ENCODE data around the gene SPTBN2.

The SPTBN2 gene

DNA sequence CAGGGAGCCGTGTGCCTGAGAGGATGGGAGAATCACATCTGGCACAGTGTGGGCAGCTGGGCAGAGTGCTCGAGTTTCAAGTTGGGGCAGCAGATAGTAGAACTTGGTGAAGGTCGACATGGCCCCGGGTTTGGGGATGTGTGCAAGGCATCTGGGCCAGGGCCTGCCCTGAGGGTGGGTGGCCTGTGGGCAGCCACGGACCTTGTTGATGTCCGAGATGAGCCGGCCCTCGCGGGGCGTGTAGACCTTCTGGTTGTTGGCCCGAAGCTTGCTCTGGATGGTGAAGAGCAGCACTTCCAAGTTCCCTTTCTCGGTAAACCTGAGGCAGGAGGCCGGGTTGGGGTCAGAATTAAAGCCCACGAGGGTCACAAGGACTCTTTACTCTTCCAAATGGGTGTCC is 20.3 kb downstream of the SPTBN2 start:
- H3K4me3 ChIP-seq, result no peak overlapping the region
- DNase-seq (ENCODE audit: low spot score), result no peak
- no peak overlapping the region for H3K27ac ChIP-seq
- TF ChIP-seq, protein P1, sequence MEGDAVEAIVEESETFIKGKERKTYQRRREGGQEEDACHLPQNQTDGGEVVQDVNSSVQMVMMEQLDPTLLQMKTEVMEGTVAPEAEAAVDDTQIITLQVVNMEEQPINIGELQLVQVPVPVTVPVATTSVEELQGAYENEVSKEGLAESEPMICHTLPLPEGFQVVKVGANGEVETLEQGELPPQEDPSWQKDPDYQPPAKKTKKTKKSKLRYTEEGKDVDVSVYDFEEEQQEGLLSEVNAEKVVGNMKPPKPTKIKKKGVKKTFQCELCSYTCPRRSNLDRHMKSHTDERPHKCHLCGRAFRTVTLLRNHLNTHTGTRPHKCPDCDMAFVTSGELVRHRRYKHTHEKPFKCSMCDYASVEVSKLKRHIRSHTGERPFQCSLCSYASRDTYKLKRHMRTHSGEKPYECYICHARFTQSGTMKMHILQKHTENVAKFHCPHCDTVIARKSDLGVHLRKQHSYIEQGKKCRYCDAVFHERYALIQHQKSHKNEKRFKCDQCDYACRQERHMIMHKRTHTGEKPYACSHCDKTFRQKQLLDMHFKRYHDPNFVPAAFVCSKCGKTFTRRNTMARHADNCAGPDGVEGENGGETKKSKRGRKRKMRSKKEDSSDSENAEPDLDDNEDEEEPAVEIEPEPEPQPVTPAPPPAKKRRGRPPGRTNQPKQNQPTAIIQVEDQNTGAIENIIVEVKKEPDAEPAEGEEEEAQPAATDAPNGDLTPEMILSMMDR (IDR thresholded peaks at IDR 0.05), result no peak

DNA sequence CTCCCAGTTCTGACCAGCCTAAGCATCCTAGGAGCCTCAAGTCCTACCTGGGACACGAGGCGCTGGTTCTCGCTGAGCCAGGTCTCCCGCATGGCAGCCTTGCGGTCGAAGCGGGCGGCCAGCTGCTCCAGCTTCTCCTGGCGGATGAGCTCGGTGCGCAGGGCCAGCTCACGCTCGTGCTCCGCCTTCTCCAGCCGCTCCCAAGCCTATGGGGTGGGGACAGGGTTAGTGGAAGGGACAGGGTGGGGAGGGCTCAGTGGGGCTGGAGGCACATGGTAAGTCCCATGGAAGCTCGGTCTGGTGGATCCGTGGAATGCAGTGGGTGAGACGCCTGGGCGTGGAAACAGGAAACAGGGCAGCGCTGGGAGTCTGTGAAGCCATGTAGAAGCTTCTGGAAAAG is 20.9 kb downstream of the SPTBN2 start:
- TF ChIP-seq, protein P1 (IDR thresholded peaks at IDR 0.05), result no peak
- no peak for DNase-seq (ENCODE audit: low spot score)
- H3K4me3 ChIP-seq, result no peak overlapping the region
- H3K27ac ChIP-seq, result no peak overlapping the region

DNA sequence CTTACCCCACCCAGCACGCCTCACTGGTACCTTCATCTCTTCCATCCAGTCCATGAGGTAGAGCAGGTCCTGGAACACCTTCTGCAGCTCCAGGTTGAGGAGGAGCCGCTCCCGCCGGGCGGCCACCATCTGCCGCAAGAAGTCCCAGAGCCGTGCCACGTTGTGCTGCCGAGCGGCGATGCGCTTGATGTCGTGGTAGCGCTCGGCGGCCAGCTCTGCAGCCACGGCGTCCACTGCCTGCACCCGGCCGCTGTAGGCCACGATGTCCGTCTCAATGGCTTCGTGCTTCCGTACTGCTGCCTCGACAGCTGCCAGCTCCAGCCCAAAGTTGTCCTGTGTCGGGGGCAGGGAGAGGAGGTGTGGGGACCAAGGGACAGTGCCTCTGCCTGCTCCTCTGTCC is 21.5 kb downstream of the SPTBN2 start:
- no peak overlapping the region for H3K4me3 ChIP-seq

DNA sequence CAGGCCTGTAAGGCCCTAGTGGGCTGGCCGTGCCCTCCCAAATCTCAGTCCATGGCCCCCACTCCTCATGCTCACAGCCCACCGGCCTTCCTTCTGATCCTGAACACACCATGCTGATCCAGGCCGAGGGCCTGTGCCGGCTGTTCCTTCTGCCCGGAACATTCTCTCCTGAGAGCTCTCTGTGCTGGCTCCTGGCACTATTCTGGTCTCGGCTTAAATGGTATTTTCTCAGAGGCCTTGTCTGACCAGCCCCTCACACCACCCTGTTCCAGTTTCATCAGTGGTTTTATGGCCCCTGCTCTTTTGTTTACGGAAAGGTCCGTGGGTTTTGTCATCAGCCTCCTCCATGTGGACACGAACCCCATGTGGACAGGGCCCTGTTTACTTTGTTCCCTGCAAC is 22.0 kb downstream of the SPTBN2 start:
- DNase-seq (ENCODE audit: low spot score), result no peak
- H3K4me3 ChIP-seq, result no peak overlapping the region
- TF ChIP-seq, protein P1 (IDR thresholded peaks at IDR 0.05), result no peak

More for the DNA sequence above, 21.5 kb downstream of the SPTBN2 start:
- no peak for DNase-seq (ENCODE audit: low spot score)
- TF ChIP-seq, protein P1 (IDR thresholded peaks at IDR 0.05), result no peak
- H3K27ac ChIP-seq, result no peak overlapping the region

DNA sequence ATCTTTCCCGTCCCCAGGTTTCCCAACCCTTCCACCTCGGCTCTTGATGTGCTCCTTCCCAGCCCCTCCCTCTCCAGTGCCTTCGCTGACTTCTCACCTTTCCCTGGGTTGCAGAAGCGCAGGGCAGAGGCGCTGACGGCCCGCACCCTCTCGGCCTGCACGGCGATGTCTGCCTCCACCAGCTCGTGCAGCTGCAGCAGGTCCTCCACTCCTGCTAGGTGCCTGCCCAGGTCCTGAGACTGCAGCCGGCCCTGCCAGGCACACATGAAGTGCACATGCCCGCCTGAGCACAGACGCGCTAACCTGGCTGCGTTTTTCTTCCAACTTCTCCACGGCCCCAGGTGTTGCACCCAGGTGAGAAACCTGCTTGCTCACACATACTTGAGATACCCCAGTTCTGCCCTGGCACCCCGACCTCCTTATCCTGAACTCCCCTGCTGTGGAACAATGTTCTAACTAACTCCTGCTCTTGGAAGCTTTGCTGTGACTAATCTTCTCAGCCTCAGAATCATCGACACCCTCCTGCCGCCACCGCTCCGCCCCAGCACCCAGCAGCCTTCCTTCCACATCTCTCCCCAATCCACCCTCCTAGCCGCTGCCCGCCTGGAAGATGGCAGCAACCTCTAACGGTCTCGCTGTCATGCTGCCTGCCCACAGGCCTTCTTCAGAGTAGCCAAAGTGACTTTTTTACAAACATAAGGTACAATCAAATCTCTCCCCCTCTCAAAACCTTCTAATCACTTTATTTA is 23.3 kb downstream of the SPTBN2 start:
- Histone ChIP-seq H3K27ac (no peak overlapping the region), H3K4me3 (no peak overlapping the region)
- no peak for DNase-seq (ENCODE audit: low spot score)

More for the DNA sequence above, 22.0 kb downstream of the SPTBN2 start:
- no peak overlapping the region for H3K27ac ChIP-seq

DNA sequence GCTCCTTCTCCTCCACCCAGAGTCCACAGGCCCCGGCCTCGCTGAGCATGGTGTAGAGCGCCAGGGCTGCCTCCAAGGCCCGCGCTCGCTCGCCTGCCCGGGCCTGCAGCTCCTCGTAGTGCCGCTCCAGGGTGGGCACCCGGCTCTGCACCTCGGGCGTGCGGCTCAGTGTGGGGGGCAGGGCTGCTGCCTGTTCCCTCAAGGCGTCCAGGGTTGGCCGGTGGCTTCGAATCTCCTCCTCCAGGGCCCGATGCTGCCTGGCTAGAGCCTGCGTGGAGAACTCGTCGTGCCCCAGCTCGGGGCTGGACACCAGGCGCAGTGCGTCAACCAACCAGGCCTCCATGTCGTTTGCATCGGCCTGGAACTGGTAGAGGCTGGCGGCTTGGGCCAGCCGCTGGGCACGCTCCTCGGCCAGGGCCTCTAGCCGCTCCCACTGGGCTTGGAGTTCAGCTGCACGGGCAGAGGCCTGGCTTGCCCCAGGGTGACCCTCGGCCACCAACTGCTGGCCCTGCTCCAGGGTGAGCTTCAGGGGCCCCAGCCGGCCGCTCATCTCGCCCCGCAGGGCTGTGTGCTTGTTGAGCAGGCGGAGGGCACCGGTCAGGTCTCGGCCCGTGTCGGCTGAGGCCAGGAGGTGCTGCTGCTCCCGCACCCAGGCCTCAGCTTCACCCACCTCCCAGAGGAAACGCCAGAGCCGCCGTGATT is 24.2 kb downstream of the SPTBN2 start:
- TF ChIP-seq, protein P1 (IDR thresholded peaks at IDR 0.05), result no peak

More for the DNA sequence above, 23.3 kb downstream of the SPTBN2 start:
- TF ChIP-seq, protein P1 (IDR thresholded peaks at IDR 0.05), result no peak

More for the DNA sequence above, 24.2 kb downstream of the SPTBN2 start:
- no peak overlapping the region for H3K4me3 ChIP-seq
- no peak overlapping the region for H3K27ac ChIP-seq
- no peak for DNase-seq (ENCODE audit: low spot score)

All from coronary artery (tissue), 2 donors.